Endothelial cell (in vitro differentiated cells): ENCODE data around the gene FAM216B. TPM values are rescaled to one million over a fixed set of nuclear protein-coding genes. Genes with fewer than 3 reads are reported as not detected.
"Not testable (repeated sequence)": the region's sequence is repeated elsewhere in the genome, so short reads cannot be mapped to it uniquely, and the experiment has no call there.

Experiments used
- DNase-seq: peaks from one replicate; pipeline ENCODE4 v3.0.0; 2021; ENCODE audit warnings: low spot score
- H3K27ac Mint-ChIP-seq: one replicate; pipeline ENCODE4 v1.8.0; 2021; ENCODE audit warnings: mixed read lengths, inconsistent platforms; ENCODE audit not compliant: unreplicated experiment
- H3K27me3 Mint-ChIP-seq: one replicate; pipeline ENCODE4 v1.8.0; 2021; ENCODE audit warnings: mild to moderate bottlenecking, moderate library complexity, mixed read lengths, inconsistent platforms; ENCODE audit not compliant: unreplicated experiment
- H3K36me3 Mint-ChIP-seq: one replicate; pipeline ENCODE4 v1.8.0; 2021; ENCODE audit warnings: mild to moderate bottlenecking, low read depth, mixed read lengths, inconsistent platforms; ENCODE audit not compliant: unreplicated experiment
- H3K4me1 Mint-ChIP-seq: one replicate; pipeline ENCODE4 v1.8.0; 2021; ENCODE audit warnings: mild to moderate bottlenecking, mixed read lengths, inconsistent platforms; ENCODE audit not compliant: unreplicated experiment
- H3K4me3 Mint-ChIP-seq: one replicate; pipeline ENCODE4 v1.8.0; 2021; ENCODE audit warnings: mild to moderate bottlenecking, mixed read lengths, inconsistent platforms; ENCODE audit not compliant: unreplicated experiment
- H3K9me3 Mint-ChIP-seq: one replicate; pipeline ENCODE4 v1.8.0; 2021; ENCODE audit warnings: mixed read lengths, inconsistent platforms; ENCODE audit not compliant: unreplicated experiment
- total RNA-seq: library from RNA; stranded (reverse); fragmentation: NEBNext Ultra II Directional; extraction: Animal tissue kit (Norgen Biotek cat#: 25700); gene quantifications from one replicate; pipeline ENCODE4 v1.2.1, GENCODE V29; 2021; ENCODE audit not compliant: unreplicated experiment
- TF ChIP-seq, protein P1 (sequence below): fragments of 200-600 bp; sonication (generic); IDR thresholded peaks from one replicate; pipeline ENCODE4 v1.5.0; 2021; ENCODE audit warnings: antibody characterized with exemption; ENCODE audit not compliant: unreplicated experiment

FAM216B gene
- total RNA-seq, 1 donor from 2014 or later: not detected

DNA sequence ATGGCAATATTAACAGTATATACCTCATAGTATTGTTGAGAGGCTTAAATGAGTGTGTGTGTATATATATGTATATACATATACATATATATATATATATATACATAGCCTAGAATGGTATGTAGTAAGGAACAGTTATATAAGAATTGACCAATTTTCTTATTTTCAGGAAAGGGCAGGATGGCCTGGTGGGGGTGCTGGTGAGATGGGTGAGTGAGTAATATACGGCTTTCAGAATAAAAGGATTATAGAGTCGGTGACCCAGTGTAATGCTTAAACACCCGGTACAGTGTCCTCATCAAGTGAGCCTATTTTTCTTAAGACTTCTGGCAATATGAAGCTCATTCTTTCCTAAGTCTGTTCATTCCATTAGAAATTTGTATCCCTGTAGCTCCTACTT is 11.7 kb upstream of the FAM216B start:
- peaks cover 4% of the 10 kb centered on the region for H3K27me3 Mint-ChIP-seq
- TF ChIP-seq, protein P1, sequence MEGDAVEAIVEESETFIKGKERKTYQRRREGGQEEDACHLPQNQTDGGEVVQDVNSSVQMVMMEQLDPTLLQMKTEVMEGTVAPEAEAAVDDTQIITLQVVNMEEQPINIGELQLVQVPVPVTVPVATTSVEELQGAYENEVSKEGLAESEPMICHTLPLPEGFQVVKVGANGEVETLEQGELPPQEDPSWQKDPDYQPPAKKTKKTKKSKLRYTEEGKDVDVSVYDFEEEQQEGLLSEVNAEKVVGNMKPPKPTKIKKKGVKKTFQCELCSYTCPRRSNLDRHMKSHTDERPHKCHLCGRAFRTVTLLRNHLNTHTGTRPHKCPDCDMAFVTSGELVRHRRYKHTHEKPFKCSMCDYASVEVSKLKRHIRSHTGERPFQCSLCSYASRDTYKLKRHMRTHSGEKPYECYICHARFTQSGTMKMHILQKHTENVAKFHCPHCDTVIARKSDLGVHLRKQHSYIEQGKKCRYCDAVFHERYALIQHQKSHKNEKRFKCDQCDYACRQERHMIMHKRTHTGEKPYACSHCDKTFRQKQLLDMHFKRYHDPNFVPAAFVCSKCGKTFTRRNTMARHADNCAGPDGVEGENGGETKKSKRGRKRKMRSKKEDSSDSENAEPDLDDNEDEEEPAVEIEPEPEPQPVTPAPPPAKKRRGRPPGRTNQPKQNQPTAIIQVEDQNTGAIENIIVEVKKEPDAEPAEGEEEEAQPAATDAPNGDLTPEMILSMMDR: no peak
- no peaks in the 10 kb centered on the region for H3K9me3 Mint-ChIP-seq
- DNase-seq: no peak
- H3K4me1 Mint-ChIP-seq: peaks cover 2% of the 10 kb centered on the region
- no peaks in the 10 kb centered on the region for H3K36me3 Mint-ChIP-seq
- H3K4me3 Mint-ChIP-seq: no peak overlapping the region
- no peak overlapping the region for H3K27ac Mint-ChIP-seq

DNA sequence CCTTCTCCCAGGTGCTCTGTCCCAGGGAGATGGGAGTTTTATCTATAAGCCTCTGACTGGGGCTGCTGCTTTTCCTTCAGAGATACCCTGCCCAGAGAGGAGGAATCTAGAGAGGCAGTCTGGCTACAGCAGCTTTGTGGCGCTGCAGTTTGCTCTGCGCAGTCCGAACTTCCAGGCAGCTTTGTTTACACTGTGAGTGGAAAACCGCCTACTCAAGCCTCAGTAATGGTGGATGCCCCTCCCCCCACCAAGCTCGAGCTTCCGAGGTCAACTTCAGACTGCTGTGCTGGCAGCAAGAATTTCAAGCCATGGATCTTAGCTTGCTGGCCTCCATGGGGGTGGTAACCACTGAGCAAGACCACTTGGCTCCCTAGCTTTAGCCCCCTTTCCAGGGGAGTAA is 4.8 kb upstream of the FAM216B start:
- H3K4me3 Mint-ChIP-seq, H3K4me1 Mint-ChIP-seq, H3K27me3 Mint-ChIP-seq, H3K36me3 Mint-ChIP-seq, DNase-seq, H3K9me3 Mint-ChIP-seq, H3K27ac Mint-ChIP-seq: not testable (repeated sequence)

DNA sequence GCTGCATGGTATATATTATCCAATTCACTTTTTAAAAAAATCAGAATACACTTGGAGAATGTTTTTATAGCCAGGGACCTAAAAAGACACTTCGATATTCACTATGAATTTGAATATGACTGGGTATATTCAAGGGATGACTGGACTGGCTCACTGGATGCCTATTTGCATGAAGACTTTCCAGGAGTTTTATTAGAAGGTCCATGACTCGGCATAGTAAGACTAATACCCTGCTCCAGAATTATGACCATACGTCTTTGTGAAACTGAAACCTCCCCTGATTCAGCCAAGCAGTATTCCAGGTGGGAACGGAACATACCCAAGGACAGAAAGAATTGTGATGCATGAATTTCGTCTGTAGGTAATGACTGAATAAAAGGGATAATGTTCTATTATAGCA is 3.9 kb upstream of the FAM216B start:
- DNase-seq: no peak
- TF ChIP-seq, protein P1: no peak
- H3K27me3 Mint-ChIP-seq: peaks cover 2% of the 10 kb centered on the region
- H3K36me3 Mint-ChIP-seq: no peaks in the 10 kb centered on the region
- H3K27ac Mint-ChIP-seq: no peak overlapping the region
- H3K4me3 Mint-ChIP-seq: no peak overlapping the region
- no peaks in the 10 kb centered on the region for H3K4me1 Mint-ChIP-seq
- no peaks in the 10 kb centered on the region for H3K9me3 Mint-ChIP-seq

DNA sequence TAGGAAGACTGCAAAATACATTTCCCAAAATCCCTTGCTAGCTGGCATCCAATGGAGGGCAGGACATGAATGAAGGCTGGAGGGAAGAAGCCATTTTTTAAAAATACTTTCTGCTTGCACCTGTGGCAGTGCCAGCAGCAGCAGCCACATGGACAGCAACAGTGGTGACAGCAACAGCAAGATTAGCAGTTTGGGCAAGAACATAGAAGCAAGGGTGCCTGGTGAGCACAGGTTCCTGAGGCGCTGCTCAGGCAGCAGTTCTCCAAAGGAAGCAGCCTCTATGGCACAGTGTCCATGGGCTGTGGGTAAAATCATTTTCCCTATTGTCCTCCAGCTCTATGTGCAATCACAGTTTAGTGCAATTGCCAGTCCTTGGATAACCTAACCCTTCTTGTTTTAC is 1.3 kb upstream of the FAM216B start:
- H3K27ac Mint-ChIP-seq: no peak overlapping the region

DNA sequence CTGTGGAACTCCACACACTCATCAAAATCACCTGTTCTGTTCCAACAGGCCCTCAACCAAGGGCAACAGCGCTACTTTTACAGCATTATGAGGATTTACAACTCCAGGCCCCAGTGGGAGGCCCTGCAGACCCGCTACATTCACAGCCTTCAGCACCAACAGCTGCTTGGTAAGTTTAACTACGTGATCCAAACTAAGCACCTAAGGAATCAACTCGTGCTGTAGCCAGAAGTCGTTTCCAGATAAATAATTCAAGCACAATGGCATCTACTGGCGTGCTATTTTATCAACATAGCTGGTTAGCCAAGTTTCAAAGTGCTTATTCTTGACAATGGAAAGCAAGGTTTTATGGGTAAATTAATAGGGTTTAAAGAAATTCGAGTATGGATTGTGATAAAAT is 5.3 kb downstream of the FAM216B start:
- no peak for DNase-seq
- TF ChIP-seq, protein P1: no peak
- Mint-ChIP-seq H3K36me3 (no peaks in the 10 kb centered on the region), H3K4me1 (no peaks in the 10 kb centered on the region), H3K27me3 (no peaks in the 10 kb centered on the region), H3K9me3 (no peaks in the 10 kb centered on the region), H3K4me3 (no peak overlapping the region), H3K27ac (no peak overlapping the region)

More for the DNA sequence above, 1.3 kb upstream of the FAM216B start:
- Mint-ChIP-seq H3K4me3 (no peak overlapping the region), H3K9me3 (no peaks in the 10 kb centered on the region), H3K4me1 (no peaks in the 10 kb centered on the region), H3K36me3 (no peaks in the 10 kb centered on the region), H3K27me3 (peaks cover 2% of the 10 kb centered on the region)
- TF ChIP-seq, protein P1: no peak
- DNase-seq: no peak

DNA sequence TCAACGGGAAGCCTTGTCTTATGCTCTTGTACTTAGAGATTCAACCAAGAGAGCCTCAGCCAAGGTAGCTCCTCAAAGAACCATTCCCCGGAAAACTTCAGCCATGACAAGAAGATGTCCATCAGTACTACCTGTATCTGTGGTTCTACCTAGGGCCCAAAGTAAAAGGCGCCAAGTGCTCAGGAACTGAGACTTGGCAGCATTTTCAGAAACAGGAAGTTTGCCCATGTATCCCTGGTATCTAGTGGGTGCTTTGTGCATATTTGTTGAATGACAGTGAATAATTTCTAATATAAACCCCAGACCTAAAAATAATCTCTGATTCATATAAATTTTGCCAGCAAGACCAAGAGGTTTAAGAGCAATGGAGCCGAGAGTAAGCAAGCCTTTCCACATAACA is 7.2 kb downstream of the FAM216B start:
- H3K27ac Mint-ChIP-seq: no peak overlapping the region
- H3K4me3 Mint-ChIP-seq: no peak overlapping the region

More for the DNA sequence above, 7.2 kb downstream of the FAM216B start:
- H3K4me1 Mint-ChIP-seq: no peaks in the 10 kb centered on the region
- TF ChIP-seq, protein P1: no peak
- H3K36me3 Mint-ChIP-seq: no peaks in the 10 kb centered on the region
- no peaks in the 10 kb centered on the region for H3K27me3 Mint-ChIP-seq
- no peak for DNase-seq
- H3K9me3 Mint-ChIP-seq: no peaks in the 10 kb centered on the region
